Naive thymus-derived CD8-positive, alpha-beta T cell (primary cell): ENCODE data around the gene SCN4B. TPM values are rescaled to one million over a fixed set of nuclear protein-coding genes. Genes with fewer than 3 reads are reported as not detected.
A peak's percentile ranks its signal among the peaks of the same experiment; 100 is the strongest.

ENCODE experiments used
- ATAC-seq, 2 donors: fragments of 150-1000 bp; cut with Tn5 transposase in 1 of 2; sonication (Bioruptor Pico), chemical (Tn5 transposase) in 1 of 2; 1 replicate in 1 of 2; 2 replicates in 1 of 2; pipeline ENCODE4 v1.10.0; 2021; ENCODE audit warnings: mild to moderate bottlenecking in 2 of 2, moderate library complexity in 2 of 2
- POLR2A ChIA-PET: fragments of 350-600 bp; sonication (Branson Sonifier 250); formaldehyde crosslinking; loops from one replicate; lab custom pipeline; 2021; ENCODE audit warnings: antibody characterized with exemption; lab: Charles Lee
- DNase-seq, 10 donors: peaks; one replicate each; pipeline versions ENCODE4 v3.0.0 to v3.0.0-alpha.2; 2020 to 2022
- H3K27ac Mint-ChIP-seq, 10 donors: one replicate each; pipeline ENCODE4 v1.8.0; 2020 to 2022; ENCODE audit warnings: mild to moderate bottlenecking in 10 of 10, mixed read lengths in 10 of 10, moderate library complexity in 4 of 10, inconsistent platforms in 1 of 10
- H3K27me3 Mint-ChIP-seq, 5 donors: one replicate each; pipeline ENCODE4 v1.8.0; 2021 to 2022; ENCODE audit warnings: mixed read lengths in 5 of 5
- H3K36me3 Mint-ChIP-seq, 3 donors: one replicate each; pipeline ENCODE4 v1.8.0; 2020 to 2022; ENCODE audit warnings: mixed read lengths in 3 of 3, mild to moderate bottlenecking in 2 of 3, inconsistent platforms in 1 of 3
- H3K4me1 Mint-ChIP-seq, 4 donors: one replicate each; pipeline ENCODE4 v1.8.0; 2021 to 2022; ENCODE audit warnings: mixed read lengths in 4 of 4
- H3K4me3 Mint-ChIP-seq, 10 donors: one replicate each; pipeline ENCODE4 v1.8.0; 2020 to 2022; ENCODE audit warnings: mild to moderate bottlenecking in 10 of 10, mixed read lengths in 10 of 10, moderate library complexity in 6 of 10, inconsistent platforms in 1 of 10
- H3K9me3 Mint-ChIP-seq, 9 donors: one replicate each; pipeline ENCODE4 v1.8.0; 2020 to 2022; ENCODE audit warnings: mixed read lengths in 9 of 9, mild to moderate bottlenecking in 3 of 9, inconsistent platforms in 1 of 9, moderate library complexity in 1 of 9
- polyA plus RNA-seq, 3 donors: library from polyadenylated mRNA; unstranded; fragments of 300-500 nt; fragmentation: Illumina TruSeq; gene quantifications; one replicate each; pipeline ENCODE4 v1.2.3, GENCODE V29; 2021
- total RNA-seq, 8 experiments: library from RNA in 2 of 8; stranded (reverse) in 2 of 8; gene quantifications; one replicate each; pipeline ENCODE4 v1.2.3 and lab custom pipeline; 2021 to 2026

SCN4B gene
- total and polyA plus RNA-seq, 5 experiments from 2014 or later = not detected

DNA sequence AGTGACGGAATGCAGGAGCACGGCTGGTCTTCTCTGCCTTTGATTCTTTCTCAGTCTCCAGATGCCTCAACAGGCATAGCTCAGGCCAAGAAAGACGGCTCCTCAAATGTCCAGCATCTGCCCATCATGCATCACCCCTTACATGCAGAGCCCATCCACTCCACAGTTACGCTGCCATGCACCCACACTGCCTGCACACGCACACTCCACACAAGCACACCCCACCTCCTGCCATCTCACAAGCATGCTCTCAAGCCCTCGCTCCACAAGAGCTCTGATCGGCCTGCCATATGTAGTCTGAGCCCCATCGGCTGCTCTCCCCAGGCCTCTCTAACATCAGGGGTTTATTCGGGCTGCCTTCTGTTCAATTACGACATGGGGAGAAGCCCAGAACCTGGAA, 18.8 kb downstream of the SCN4B start:
- peaks cover 4 to 25% (median 10%) of the 10 kb centered on the region in 5 donors for H3K27me3 Mint-ChIP-seq
- H3K9me3 Mint-ChIP-seq = no peaks in the 10 kb centered on the region
- peaks cover 0 to 2% (median 0%) of the 10 kb centered on the region in 4 donors for H3K4me1 Mint-ChIP-seq
- no peak overlapping the region for H3K4me3 Mint-ChIP-seq
- no peak for ATAC-seq
- POLR2A ChIA-PET = no interaction called here
- DNase-seq = no peak
- H3K27ac Mint-ChIP-seq = no peak overlapping the region
- H3K36me3 Mint-ChIP-seq = no peaks in the 10 kb centered on the region

DNA sequence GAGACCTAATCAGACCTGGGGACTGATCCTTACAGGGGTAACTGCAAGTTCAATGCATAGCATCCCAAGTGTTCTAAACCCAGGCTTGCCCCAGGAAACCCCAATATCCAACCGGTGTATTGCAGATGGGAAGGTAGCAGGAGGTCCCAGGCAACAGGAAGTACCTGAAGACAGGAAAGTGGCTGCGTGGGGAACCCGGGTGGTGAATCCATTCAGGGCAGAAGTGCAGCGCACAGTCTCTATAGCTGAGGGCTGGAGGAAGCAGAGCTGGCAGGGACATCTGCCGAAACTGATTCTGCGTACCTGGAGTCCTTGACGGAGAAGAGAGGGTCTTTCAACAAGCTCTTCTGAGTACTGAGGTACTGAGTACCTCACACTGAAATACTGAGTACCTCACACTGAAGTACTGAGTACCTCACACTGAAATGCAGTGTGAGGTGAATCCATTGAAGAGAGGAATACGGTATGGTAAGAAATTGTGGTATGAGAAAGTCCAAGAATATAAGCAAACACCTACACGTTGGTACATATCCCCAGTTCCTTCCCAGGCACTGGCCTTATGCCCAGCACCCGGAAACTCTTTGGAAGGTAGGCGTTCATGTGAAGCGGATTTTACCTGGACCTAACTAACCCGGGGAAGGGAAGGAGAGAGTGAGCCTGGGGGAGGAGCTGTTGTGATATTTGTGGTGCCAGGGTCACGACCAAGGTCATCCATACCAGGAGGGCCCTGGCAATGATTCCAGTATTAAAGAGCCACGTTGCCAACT, 20.1 kb downstream of the SCN4B start:
- no peaks in the 10 kb centered on the region for H3K36me3 Mint-ChIP-seq
- POLR2A ChIA-PET = no interaction called here
- H3K9me3 Mint-ChIP-seq = no peaks in the 10 kb centered on the region
- DNase-seq (peak in 1 of 10 donors; percentile 50), ATAC-seq (no peak)
- H3K27ac Mint-ChIP-seq = peak overlapping the region in 1 of 10 donors; percentile 35
- no peak overlapping the region for H3K4me3 Mint-ChIP-seq
- H3K27me3 Mint-ChIP-seq = peaks cover 4 to 20% (median 12%) of the 10 kb centered on the region in 5 donors
- H3K4me1 Mint-ChIP-seq = peaks cover 0 to 2% (median 0%) of the 10 kb centered on the region in 4 donors

DNA sequence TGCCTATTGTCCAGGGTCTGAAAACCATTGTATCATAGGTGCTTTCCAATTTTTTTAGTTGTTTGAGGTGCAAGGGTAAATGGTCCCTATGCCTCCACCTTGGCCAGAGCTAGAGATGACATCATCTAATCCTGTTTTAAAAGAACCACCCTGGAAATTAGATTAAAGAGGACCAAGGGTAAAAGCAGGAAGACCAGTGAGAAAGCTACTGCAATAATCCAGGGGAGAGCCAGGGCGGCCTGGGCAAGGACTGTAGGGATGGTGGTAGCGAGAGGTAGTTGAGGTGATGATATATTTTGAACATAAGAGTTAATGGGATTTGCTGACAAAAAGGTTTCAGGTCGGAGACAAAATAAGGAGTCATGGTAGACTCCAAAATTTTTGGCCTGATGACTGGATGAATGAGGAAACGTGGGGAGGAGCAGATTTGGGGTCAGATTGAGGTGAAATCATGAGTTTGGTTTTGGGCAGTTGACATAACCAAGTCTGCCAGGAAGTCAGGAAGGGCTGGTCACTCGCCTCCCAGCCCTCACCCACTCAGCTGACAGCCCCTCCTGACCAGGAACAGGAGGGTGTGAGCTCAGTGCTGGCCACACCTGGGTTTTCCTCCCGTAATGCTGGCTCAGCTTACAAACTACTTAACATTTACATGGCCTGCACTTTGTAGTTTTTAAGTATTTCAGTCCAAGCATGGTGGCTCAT, 23.0 kb downstream of the SCN4B start:
- POLR2A ChIA-PET = no interaction called here
- DNase-seq = no peak

DNA sequence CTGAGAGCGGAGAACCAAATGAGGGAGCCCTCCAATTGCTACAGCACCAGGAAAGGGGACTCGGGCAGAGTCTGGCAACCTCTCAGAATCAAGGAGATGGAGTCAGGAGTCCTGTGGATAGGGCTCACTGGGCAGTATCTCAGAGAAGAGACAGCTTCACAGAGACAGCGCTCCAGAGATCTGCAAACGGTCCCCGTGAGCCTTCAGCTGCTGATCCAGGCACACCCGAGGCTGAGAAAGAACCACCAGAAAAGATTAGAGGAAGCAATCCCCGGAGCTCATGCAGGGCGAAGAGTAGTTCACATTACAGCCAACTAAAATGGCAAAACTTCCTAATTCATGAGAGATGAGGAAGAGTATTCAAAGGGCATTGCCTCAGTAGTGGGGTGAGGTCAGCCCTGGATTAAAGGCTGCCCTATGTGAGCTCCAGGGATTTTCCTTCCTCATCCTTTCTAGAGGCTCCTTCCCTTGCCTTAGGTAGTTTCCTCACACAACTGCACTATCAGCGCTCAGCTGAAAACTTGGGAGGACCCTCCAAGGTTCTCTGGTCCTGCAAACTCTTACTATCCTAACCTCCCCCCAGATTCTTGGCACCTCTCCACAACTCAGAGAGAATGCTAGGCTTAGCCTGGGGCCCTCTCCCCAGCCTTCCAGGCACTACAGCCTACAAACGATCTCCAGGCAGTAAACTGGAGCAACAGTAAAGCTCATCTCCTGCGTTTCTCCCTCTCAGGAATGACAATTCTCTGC, 23.7 kb downstream of the SCN4B start:
- DNase-seq (no peak), ATAC-seq (no peak)
- H3K27ac Mint-ChIP-seq = no peak overlapping the region
- no peaks in the 10 kb centered on the region for H3K4me1 Mint-ChIP-seq
- peaks cover 0 to 14% (median 8%) of the 10 kb centered on the region in 5 donors for H3K27me3 Mint-ChIP-seq
- H3K36me3 Mint-ChIP-seq = no peaks in the 10 kb centered on the region
- H3K4me3 Mint-ChIP-seq = no peak overlapping the region
- POLR2A ChIA-PET = interaction anchor here (1.1 kb wide), 1 partner anchor 10 kb away, joined by 3 read pairs; no protein-coding TSS in a partner anchor
- no peaks in the 10 kb centered on the region for H3K9me3 Mint-ChIP-seq

More for the DNA sequence above, 23.0 kb downstream of the SCN4B start:
- ATAC-seq = no peak
- Mint-ChIP-seq H3K27me3 (peaks cover under 1 to 16% (median 8%) of the 10 kb centered on the region in 5 donors), H3K4me3 (no peak overlapping the region), H3K4me1 (no peaks in the 10 kb centered on the region), H3K36me3 (no peaks in the 10 kb centered on the region), H3K9me3 (no peaks in the 10 kb centered on the region), H3K27ac (no peak overlapping the region)

DNA sequence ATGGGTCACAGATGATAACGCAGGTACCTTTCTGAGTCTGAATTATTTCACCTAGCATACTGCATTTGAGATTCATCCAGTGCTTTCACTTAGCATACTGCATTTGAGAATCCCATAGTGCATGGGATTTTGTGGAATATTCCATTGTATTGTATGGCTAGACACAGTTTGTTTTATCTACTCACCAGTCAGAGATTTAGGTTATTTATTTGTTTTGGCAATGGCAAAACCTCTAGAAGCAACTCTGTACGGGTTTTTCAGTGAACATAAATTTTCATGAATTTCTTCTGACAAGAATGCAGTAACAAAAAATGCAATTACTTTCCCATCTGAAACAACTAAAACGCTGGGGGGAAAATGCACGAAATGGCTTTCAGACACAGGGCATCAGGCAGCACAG, 24.3 kb downstream of the SCN4B start:
- no peaks in the 10 kb centered on the region for H3K9me3 Mint-ChIP-seq
- H3K4me1 Mint-ChIP-seq = no peaks in the 10 kb centered on the region
- ATAC-seq (no peak), DNase-seq (no peak)
- H3K4me3 Mint-ChIP-seq = no peak overlapping the region
- POLR2A ChIA-PET = interaction anchor here (1.1 kb wide), 1 partner anchor 10 kb away, joined by 3 read pairs; no protein-coding TSS in a partner anchor
- no peaks in the 10 kb centered on the region for H3K36me3 Mint-ChIP-seq
- H3K27ac Mint-ChIP-seq = no peak overlapping the region
- peaks cover 0 to 13% (median 8%) of the 10 kb centered on the region in 5 donors for H3K27me3 Mint-ChIP-seq

DNA sequence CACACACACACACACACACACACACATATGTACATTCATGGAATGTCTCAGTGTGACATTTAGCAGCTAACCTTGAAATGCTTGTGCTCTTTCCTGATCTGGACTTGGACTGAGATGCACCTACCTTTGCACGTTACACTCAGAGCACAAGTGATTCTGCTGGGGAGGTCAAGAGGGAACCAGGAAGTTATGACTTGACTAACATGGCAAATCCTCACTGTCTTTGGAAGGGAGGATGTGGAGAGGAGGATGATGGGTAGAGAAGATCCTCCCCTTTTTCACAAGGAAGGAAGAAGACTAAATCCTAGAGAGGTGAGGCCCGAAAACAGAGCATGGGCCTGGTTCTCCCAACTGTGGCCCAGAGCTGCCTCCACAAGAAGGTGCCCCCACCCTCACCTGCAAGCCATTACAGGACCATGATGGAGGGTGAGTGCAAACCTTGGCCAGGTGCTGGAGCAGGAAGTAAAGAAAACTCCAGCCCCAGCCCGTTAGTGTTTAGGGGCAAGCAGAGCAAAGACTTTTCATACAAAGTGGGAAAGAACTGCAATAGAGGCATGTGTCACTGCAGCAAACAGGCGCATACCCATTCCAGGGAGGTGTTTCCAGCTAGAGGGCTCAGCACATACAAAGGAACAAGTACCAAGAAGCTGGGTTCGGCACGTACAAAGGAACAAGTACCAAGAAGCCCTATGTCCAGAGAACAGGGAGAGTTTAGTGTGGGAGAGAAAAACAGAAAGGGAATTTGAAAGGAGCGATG, 26.4 kb downstream of the SCN4B start:
- Mint-ChIP-seq H3K9me3 (no peaks in the 10 kb centered on the region), H3K4me3 (no peak overlapping the region), H3K27ac (peak overlapping the region in 1 of 10 donors; percentile 18), H3K27me3 (peaks cover 0 to 13% (median 8%) of the 10 kb centered on the region in 5 donors), H3K36me3 (no peaks in the 10 kb centered on the region), H3K4me1 (no peaks in the 10 kb centered on the region)
- DNase-seq (no peak), ATAC-seq (no peak)
- POLR2A ChIA-PET = interaction anchor here (1.0 kb wide), 1 partner anchor 13 kb away, joined by 5 read pairs; no protein-coding TSS in a partner anchor

DNA sequence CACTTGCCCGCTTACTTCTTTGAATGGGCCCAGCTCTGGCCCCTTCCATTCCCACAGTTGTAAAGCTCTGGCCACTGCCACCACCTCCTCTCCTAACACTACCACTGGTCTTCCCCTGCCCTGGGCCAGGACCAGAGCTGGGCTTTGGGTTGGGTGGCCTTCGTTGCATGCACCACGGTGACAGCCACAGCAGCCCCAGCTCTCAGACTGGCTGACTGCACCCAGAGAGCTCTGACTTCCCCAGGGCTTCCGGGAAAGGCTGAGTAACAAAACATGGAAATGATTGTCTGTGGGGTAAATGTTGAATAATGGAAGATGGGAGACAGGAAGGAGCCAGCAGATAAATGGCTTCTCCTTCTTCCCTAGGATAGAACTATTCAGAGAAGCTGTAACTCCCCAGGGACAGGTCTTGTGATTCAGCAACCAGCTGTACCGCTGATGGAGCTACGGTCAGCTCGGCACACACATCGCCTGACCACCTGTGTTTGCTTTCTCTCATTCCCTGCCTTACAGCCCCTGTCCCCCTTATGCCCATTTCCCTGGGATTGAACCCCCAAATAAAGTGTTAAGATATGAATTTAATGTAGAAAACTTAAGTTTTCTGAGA, 27.6 kb downstream of the SCN4B start:
- no peak overlapping the region for H3K27ac Mint-ChIP-seq
- H3K4me1 Mint-ChIP-seq = no peaks in the 10 kb centered on the region
- H3K36me3 Mint-ChIP-seq = peaks cover 0 to 7% (median 3%) of the 10 kb centered on the region in 3 donors
- no peak for ATAC-seq
- H3K4me3 Mint-ChIP-seq = no peak overlapping the region
- peaks cover 0 to 8% (median 0%) of the 10 kb centered on the region in 9 donors for H3K9me3 Mint-ChIP-seq
- POLR2A ChIA-PET = interaction anchor here (1.0 kb wide), 1 partner anchor 11 kb away, joined by 5 read pairs; no protein-coding TSS in a partner anchor
- H3K27me3 Mint-ChIP-seq = peaks cover 0 to 13% (median 8%) of the 10 kb centered on the region in 5 donors
- DNase-seq = no peak

DNA sequence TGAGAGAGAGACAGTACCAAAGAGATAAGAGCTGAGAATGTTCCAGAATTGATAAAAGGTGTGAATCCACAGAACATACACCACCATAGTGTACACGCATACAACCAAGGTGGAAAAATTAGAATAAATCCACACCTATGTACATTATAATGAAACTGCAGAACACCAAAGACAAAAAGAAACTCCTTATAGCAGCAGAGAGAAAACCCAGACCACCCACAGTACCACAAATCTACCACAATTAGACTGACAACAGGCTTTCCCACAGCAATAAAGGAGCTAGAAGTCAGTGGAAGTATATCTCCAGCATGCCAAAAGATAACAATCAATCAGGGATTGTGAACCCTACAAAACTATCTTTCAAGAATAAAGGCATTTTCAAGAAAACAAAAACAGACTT, 31.8 kb downstream of the SCN4B start:
- peaks cover 0 to 8% (median 0%) of the 10 kb centered on the region in 9 donors for H3K9me3 Mint-ChIP-seq
- no peak overlapping the region for H3K27ac Mint-ChIP-seq
- peaks cover 10 to 20% (median 15%) of the 10 kb centered on the region in 4 donors for H3K4me1 Mint-ChIP-seq
- H3K4me3 Mint-ChIP-seq = no peak overlapping the region
- ATAC-seq = no peak
- H3K27me3 Mint-ChIP-seq = peaks cover 0 to 4% (median 0%) of the 10 kb centered on the region in 5 donors
- POLR2A ChIA-PET = no interaction called here
- H3K36me3 Mint-ChIP-seq = peaks cover 0 to 7% (median 3%) of the 10 kb centered on the region in 3 donors
- no peak for DNase-seq

DNA sequence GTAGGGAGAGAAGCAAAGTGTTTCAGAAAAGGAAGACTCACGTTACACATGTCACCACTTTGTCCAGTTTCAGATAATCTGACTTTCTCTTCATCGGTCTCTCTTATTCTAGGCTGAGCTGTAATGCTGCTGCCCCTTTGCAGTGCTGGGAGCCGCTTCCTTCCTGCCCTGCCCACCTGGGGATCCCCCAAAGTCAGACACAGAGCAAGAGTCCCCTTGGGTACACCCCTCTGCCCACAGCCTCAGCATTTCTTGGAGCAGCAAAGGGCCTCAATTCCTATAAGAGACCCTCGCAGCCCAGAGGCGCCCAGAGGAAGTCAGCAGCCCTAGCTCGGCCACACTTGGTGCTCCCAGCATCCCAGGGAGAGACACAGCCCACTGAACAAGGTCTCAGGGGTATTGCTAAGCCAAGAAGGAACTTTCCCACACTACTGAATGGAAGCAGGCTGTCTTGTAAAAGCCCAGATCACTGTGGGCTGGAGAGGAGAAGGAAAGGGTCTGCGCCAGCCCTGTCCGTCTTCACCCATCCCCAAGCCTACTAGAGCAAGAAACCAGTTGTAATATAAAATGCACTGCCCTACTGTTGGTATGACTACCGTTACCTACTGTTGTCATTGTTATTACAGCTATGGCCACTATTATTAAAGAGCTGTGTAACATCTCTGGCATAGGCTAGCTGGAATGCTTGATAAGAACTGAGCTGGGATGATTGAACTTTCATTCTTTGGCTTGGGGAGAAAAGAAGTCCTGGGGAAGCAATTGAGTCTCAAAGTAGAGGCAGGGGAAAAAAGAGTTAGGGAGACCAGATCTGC, 34.6 kb downstream of the SCN4B start:
- Mint-ChIP-seq H3K4me3 (peak overlapping the region in 8 of 10 donors; percentile 15 to 74 (median 50)), H3K27ac (peak overlapping the region in 6 of 10 donors; percentile 26 to 80 (median 37)), H3K9me3 (peaks cover 0 to 8% (median 0%) of the 10 kb centered on the region in 9 donors), H3K27me3 (peaks cover 0 to 6% (median 3%) of the 10 kb centered on the region in 5 donors), H3K36me3 (peaks cover 0 to 7% (median 3%) of the 10 kb centered on the region in 3 donors), H3K4me1 (peaks cover 10 to 33% (median 18%) of the 10 kb centered on the region in 4 donors)
- DNase-seq (peak in 7 of 10 donors; percentile 15 to 36 (median 19)), ATAC-seq (peak; percentile 94 to 98)
- POLR2A ChIA-PET = interaction anchor here (0.8 kb wide), 1 partner anchor 11 kb away, joined by 3 read pairs; no protein-coding TSS in a partner anchor

DNA sequence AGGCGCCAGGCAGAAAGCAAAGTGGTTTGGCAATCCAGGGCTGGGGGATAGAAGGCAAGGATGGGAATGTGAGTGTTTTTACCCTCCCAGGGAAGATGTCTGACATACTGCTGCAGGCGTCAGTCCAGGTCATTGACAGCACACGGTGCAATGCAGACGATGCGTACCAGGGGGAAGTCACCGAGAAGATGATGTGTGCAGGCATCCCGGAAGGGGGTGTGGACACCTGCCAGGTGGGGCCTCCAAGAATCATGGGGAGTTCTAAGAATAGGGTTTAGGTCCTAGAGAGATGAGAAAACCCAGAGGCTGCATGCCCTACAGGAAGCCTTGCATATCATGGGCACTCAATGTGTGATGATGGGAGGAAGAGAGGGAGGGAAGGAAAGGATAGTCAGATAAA, 37.6 kb downstream of the SCN4B start:
- POLR2A ChIA-PET = no interaction called here
- no peak overlapping the region for H3K27ac Mint-ChIP-seq
- peaks cover 10 to 33% (median 19%) of the 10 kb centered on the region in 4 donors for H3K4me1 Mint-ChIP-seq
- peaks cover 0 to 8% (median 4%) of the 10 kb centered on the region in 5 donors for H3K27me3 Mint-ChIP-seq
- ATAC-seq (no peak), DNase-seq (no peak)
- H3K4me3 Mint-ChIP-seq = no peak overlapping the region
- H3K36me3 Mint-ChIP-seq = no peaks in the 10 kb centered on the region
- no peaks in the 10 kb centered on the region for H3K9me3 Mint-ChIP-seq

DNA sequence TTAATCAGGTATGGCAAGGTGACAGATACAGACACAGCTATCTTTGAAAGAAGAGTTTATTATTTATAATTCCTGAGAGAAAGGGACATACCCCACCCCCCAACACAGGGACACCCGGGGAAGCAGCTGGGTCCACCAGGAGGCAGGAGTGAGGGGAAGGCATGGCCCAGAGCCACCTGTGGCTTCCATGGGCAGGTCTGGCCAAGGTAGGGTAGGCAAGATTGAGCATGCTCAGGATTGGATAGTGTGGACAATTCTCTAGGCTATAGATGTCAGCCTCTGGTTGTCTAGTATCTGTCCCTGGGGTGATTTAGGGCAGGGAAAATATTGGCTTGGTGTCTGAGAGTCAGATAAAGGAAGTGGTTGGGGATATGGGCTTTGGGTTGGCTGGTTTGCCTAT, 38.4 kb downstream of the SCN4B start:
- no peaks in the 10 kb centered on the region for H3K9me3 Mint-ChIP-seq
- peaks cover 0 to 8% (median 4%) of the 10 kb centered on the region in 5 donors for H3K27me3 Mint-ChIP-seq
- peak overlapping the region in 1 of 10 donors; percentile 20 for H3K27ac Mint-ChIP-seq
- ATAC-seq (no peak), DNase-seq (no peak)
- H3K4me1 Mint-ChIP-seq = peaks cover 10 to 33% (median 18%) of the 10 kb centered on the region in 4 donors
- no peak overlapping the region for H3K4me3 Mint-ChIP-seq
- no peaks in the 10 kb centered on the region for H3K36me3 Mint-ChIP-seq
- POLR2A ChIA-PET = interaction anchor here (0.8 kb wide), 1 partner anchor 11 kb away, joined by 5 read pairs; no protein-coding TSS in a partner anchor
